D341Med (cell line): Measurements from ENCODE around the gene RCSD1.

Source experiments
- DNase-seq: peaks from one replicate; pipeline ENCODE4 v3.0.0; 2012; ENCODE audit warnings: low spot score

The RCSD1 gene

DNA sequence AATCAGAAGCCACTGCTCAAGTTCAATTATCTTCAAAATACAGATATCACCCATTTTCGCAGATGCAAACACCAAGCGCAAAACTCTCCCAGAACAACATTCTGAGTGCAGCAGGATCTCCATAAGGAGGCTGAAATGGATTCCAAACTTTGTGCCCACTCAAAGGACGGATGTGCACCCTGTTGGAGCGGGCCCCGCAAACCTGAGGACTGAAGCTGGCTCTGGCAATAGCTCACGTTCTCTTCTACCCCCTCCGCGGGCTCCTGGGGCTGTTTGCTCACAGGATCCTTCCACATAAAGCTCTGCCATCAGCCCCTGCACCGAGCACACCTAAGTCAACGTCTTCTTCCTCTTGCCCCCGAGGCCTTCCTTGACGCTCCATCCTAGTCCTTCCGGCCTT lies 11.7 kb upstream of the RCSD1 start:
- DNase-seq, result no peak

DNA sequence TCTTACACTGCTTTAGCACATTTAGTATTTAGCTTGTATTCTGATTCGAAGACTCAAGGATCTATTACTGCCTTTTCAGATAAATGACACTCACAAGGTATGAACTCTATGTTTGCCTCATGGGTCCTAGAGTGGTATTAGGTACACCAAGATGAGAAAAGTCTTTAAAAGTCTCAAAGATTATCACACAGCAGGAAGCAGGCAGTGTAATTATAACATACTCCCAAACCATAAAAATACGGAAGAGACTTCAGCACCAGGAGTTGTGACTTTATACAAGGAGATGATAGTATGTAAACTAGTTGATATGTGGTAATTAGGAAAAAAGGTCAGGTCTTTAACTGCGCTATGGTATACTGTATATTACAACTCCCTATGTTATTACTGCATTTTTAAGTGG lies 11.2 kb upstream of the RCSD1 start:
- no peak for DNase-seq

DNA sequence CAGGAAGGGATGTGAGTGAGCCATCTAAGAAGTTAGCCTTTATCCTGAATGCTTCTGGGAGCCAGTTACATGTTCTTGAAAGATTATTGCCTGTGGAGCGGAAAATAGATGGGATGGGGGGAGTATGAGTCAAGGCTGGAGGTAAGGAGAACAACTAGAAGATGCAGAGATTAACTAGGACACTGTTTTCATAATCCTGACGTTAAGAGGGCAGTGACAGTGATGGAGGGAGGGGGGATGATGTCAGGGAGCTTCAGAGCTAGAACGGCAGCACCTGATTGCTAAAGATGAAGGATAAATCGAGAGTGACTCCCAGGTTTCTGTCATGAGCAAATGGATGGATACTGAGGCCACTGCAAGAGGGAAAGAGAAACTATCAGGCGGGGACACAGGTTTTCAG lies 10.0 kb upstream of the RCSD1 start:
- no peak for DNase-seq

DNA sequence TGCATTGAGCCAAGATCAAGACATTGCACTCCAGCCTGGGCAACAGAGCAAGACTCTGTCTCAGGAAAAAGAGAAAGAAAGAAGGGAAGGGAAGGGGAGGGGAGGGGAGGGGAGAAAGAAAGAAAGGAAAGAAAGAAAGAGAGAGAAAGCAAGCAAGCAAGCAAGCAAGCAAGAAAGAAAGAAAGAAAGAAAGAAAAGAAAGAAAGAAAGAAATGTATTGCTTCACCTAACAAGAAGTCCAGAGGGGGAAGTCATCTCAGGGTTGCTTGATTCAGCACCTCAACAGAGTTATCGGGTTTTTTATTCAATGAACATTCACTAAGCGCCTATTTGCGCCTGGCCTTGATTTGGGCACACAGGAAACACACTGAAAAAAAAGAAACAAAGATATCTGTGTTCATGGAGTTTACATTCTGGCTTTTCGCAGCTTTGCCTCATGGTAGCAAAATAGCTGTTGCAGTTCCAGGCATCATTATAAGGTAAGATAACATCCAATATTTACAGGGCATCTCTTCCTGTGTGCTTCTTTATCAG lies 8.2 kb upstream of the RCSD1 start:
- no peak for DNase-seq

DNA sequence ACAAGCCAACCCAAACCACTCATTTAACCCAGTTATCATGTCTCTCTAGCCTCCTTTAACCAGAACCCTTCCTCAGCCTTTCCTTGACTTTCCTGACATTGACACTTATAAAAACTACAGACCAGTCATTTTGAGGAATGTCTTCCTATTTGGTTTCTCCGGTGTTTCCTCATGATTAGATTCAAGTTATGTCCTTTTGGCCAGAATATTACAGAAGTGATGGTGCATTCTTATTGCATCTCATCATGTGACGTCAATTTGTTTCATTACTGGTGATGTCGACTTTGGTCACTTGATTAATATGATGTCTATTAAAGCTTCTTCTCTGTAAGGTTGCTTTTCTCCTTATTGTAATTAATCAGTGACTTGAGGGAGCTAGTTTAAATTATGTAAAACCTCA lies 6.1 kb upstream of the RCSD1 start:
- DNase-seq, result no peak

DNA sequence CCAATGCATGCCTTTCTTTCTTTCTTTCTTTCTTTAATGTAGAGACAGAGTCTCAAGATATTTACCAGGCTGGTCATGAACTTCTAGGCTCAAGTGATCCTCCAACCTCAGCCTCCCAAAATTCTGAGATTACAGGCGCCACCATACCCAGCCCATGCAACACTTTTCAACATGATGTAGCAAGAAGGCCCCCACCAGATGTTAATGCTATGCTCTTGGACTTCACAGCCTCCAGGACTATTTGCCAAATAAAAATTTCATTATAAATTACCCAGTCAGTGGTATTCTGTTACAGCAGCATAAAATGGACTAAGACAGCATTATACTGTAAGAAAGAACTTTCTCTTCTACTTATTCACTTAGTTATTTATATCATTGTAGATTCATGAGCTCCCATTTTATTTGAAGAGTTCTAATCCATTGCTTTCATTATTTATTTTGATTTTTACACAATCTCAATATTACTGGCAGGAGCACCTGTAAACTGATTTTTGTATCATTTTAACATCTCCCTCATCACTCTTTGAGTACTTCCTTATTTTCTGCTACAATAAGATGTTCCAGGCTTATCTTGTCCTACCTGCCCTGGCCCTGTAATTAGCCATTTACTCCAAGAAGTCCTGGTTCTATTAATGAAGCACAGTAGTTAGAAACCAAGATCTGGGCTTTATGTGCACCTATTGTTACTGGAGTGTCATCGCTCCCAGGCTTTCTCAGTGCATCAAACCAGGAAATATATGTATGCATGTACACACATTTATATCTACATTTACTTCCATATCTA lies 4.8 kb upstream of the RCSD1 start:
- DNase-seq, result no peak

DNA sequence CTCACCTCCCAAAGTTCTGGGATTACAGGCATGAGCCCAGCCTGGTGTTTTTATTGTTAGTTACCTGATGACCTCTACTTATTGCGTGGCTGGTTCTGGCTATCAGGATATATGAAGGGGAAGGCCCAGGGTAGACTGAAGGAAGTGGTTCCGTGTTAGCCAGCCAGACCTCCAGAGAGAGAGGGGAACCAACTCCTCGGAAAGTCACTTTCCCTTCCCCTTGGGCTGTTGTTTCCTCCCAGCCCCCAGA lies 2.5 kb upstream of the RCSD1 start:
- DNase-seq, result no peak

DNA sequence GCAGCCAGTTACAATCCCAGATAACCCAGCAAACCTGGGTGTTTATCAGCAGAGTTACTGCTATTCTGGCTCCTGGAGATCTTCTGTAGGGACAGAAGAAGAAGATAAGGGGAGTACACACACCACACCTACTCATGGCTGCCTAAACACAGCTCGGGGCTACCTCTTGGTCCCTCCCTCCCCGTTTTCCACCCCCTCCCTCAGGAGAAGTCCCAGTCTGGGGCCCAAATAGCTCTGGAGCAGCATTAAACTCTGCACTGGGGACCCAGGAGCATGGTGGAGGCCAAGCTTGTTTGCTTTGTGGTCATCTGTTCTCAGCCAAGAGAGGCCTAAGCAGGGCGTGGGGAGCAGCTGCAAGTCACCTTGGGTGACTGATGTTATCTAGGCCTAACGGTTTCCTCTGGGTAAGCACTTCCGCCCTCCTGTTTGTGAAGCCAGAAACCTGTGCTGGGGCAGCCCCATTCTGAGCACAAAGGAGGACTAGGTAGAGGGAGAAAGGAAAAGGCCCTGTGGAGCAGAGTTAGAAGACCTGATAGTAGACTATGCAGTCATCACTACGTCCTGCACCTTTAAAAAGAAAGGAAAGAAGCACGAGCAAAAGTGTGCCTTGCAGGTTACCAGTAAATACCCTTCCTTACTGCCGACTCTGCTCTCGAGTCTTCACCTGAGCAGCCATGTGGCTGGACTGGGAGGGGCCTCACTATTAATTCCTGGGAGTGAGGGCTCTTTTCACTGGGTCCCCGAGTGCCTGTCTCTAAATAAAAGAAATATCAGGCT lies 2.0 kb upstream of the RCSD1 start:
- no peak for DNase-seq

DNA sequence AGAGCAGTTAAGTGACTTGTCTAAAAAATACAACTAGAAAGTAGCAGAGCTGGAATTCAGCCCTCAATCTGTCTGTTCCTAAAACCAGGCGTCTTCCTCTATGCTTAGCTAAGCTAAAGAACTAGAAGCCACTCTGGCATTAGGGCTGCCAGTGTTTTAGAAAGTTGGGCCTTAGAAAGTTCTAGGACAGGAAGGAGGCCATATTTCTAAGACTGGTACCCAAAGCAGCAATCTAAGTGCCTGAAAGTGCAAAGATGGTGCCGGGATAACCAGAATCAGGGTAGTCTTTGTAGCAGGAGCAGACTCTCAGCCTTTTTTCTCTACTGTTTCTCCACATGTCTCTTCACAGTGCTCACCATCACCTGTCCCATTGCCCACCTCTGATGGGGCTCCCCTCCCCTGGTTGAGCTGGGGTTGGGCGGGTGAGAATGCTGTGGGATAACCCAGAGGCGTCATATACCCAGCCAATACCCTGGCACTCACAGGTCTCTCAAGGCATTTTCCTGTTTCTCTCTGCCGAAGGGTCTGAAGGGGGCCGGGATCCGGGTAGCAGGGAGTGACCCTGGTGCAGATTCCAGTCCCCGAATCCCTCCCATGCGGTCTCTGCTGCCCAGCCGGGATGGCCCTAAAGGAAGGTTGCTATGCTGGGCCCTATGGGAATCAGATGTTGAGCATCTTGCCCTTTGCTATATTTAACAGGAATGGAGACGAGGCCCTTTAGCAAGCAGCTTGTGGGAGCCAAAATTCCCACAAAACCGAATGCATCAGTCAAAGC lies 1.1 kb upstream of the RCSD1 start:
- DNase-seq, result no peak

DNA sequence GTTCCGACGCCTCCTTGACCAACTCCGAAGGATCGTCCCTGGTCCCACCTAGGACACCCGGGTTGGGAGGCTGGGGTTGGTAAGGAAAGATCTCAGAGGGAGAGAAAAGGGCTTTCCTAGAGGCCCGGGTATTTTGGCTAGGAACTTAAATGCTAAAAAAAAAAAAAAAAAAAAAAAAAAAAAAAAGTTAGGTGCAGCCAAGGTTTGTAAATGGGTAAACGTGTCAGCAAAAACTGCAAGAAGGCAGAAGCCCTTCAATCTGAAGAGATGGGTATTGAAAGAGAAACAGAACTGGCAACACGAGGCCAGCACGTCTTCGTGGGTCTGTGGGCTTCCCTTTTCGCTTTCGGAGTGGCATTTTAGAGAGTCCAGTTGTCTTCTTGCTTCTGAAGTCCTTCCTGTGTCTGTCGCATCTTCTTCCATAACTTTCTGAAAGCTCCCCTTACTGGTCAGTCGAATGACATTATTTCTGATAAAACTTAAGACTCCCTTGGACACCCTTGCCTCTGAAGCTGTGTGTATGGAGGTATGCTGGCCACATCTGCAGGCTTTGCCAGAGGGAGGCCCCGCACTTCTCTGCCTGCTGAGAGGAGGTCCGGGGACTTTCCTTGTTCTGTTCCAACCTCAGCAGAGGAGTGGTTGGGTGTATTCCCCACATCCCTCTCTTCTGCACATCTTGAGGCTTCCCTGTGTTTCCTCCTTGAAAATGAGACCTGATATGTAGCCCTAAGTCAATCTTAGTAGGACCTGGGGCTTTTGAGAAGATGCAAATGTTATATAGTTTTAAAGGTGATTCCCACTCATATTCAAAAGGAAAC lies 745 bp downstream of the RCSD1 start:
- no peak for DNase-seq

DNA sequence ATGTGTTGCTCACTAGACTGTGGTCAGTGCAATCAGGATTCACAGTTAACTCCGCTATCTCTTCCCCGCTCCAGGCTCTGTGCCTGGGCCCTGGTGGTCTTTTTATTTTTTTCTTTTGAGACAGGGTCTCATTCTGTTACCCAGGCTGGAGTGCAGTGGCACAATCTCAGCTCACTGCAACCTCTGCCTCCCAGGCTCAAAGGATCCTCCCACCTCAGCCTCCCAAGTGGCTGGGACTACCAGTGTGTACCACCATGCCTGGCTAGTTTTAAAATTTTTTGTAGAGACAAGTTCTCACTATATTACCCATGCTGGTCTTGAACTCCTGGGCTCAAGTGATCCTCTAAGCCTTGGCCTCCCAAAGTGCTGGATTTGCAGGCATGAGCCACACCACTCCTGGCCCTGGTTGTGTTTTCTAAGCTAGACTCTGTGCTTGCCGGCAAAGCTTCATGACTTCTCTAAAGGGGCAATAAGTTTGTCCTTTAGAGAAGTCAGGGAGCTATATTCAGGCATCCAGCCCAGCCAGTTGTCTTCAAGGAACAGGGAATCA lies 1.4 kb downstream of the RCSD1 start:
- no peak for DNase-seq

DNA sequence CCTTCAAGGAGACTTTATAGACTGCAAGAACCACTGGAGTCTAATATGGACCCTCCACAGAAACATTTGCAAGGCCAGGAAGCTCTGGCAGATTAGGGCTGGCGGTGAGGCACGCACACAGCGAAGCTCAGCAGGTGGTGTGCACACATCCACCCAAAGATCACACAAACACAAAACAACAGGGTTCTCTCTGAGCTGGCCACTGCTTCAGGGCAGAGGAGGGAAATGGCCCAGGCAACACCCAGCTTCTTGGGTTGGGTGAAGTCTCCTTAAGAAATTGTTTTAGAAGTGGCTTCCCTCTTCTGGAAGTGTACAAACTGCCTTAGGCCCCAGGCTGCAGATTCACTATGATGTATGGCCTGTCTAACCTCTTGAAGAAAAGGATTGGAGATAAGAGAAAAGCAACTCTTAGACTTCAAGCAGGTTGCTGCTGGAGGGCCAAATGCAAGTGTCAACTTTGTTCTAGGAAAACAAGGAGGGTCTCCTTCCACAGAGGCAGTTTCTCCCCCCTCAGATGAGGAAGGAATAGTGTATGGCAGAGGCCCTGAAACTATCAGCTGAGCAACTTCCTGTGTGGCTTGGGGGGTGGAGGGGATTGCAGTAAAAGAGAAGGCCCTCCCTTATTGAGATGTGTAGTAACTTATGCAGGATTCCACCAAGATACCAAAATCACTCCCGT lies 2.0 kb downstream of the RCSD1 start:
- no peak for DNase-seq

DNA sequence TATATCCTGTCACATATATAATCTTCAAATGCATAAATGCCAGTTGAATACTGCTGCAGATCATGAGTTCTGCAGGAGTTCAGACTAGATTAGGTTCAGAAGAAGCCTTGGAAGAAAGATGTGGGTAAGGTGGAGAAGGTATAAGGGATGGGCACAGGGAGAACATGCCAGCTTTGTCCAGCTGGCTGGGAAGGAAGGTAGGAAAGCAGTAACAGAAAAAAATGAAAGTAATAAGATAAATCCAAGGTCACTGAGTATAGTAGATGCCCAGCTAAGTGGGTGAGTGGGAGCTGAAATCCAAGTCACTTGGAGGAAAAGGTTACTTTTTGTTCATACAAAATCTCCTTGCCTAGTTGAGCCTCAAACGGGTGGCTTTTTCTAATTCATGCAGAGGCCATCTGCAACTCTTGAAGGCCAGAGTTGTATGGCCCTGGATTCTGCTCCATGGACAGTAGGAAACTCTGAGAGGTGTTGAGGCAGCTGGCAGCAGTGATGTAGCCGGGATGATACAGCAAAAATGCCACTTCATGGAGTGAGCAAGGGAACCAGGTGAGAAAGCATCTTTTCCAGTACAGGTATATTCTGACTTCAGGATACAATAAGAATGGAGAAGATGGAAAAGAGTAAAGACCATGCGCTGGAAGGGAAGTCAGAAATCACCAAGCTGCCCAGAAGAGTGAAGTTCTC lies 3.4 kb downstream of the RCSD1 start:
- DNase-seq, result no peak

DNA sequence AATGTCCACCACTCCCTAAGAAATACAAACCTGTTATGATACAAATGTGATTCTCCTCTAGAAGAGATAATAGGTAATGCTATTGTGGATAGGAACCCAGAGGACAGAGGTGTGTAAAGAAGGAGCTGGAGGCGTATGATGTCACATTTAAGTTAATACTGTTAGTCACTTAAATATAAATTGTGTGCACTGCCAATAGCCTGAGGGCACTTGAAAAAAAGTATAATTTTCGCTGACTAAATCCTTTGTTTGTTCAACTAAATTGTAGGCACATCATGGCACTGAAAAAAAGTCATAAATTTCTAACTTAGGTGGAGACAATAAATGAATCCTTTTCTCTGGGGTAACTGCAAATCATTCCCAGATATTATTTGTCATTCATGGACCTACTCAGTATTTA lies 4.4 kb downstream of the RCSD1 start:
- no peak for DNase-seq

DNA sequence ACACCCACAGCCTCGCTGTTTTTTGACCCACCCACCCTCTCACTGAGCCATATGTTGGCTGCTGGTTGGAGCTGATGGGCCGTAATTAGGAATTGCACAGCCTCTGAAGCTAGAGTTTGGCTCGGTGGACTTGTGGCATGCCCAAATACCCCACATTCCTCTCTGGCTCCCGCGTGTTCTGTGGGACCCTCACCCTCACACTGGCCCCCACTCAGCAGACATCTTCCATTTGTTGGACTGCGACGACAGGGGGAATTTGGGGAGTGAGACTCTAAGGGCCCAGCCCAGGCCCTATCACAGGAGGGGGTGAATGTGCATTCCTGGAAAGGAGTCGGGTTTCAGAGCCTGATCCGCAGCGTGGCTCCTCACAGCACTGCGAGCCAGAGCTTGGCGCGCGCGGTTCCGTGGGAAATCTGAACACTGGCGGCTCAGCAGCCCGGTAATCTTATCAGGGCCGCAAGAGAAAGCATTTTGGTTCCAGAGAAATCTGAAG lies 5.2 kb downstream of the RCSD1 start:
- DNase-seq, result no peak

DNA sequence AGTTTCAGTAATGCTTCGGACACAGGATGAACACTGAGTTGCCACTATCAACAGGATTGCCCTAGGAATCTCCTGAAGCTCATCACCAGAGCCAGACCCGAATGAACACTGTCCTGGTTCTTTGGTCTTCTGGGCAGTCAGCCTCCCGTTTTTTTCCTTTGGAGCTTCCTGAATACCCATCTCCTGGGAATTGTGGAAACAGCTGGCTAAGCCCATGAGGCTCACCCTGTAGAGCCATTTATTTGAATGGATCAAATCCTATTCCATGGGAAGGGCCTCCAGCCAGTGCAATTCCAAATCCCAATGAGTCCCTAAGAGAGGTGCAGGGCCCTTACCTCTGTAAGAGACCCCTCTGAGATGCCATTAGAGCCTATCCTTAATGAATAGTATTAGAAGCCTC lies 5.9 kb downstream of the RCSD1 start:
- no peak for DNase-seq

DNA sequence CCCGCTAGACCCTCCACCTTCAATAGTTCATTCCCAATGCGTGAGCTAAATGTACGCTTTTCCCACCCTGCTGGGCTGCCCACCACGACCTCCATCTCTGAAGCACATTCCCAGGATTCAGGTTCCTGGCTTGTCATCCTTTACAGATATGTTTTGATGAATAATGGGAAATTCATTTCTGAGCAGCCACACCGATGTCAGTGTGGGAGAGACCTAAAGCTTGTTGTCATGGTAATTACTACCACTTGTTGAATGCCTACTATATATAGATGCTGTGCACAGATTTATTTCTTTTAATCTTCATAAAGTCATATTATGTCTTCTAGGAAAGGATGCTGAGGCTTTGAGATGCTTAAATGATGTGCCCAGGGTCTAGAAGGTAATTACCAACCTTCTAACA lies 8.0 kb downstream of the RCSD1 start:
- no peak for DNase-seq

DNA sequence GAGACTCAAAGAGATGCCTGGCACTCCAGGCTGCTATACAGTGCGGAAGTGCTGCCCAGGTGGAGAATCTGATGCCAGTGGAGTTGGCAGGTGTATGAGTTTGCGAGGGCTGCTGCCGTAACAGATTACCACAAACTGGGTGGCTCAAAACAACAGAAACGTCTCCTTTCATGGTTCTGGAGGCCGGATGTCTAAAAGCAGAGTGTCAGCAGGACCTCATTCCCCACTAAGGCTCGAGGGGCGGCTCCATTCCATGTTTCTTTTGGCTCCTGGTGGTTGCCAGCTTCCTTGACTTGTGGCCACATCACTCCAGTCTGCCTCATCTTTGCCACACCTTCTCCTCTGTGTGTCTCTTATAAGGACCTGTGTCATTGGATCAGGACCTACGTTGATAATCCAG lies 10.0 kb downstream of the RCSD1 start:
- no peak for DNase-seq

DNA sequence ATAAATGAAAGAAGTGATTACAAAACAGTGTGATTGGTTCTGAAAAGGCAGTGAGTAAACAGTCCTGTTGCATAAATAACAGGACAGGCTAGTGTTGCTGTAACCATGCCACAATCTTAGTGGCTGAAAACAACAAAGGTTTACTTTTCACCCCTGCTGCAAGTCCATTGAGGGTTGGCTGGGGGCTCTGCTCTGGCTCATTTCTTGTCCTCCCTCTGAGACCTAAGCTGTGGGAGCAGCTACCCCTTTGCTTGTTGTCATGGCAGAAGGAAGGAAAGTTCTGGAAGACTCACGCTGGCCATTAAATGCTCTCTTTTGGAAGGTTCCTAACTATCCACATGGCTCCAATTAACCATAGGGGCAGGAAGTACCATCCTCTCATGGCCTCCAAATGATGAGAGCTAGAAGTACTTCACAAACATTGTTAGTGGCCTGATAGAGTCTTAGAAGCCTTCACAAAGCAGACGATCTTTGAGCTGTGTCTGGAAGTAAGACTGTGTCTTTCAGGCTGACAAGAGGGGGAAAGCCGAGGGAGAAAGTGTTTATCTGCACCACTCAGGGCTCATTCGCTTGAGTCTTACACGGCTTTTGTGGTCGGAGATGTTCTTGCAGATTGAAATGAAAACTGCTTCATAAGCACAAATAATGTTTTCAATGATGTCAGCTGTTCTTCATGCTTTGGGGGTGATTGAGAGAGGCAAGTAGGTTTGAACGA lies 11.9 kb downstream of the RCSD1 start:
- no peak for DNase-seq

DNA sequence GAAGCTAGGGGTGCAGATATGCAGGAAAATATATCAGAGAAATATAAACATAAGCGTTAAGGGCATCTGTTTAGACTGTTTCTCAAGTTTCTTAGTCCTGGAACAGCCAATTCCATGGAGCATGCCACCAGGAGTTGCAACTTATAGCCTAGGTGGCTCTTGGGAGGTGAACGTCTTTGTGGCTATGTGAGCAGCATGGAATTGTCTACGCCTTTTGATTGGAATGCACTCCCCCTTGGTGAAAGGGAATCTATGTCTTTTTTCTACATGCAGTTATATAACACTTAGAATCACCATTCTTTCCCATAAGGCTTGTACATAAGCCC lies 12.4 kb downstream of the RCSD1 start:
- no peak for DNase-seq
